Left renal cortex interstitium (tissue), 4 donors: ENCODE results near the gene CCDC116. TPM values are rescaled to one million over a fixed set of nuclear protein-coding genes. Genes with fewer than 3 reads are reported as not detected.
"Not testable (repeated sequence)": the region's sequence is repeated elsewhere in the genome, so short reads cannot be mapped to it uniquely, and the experiment has no call there.

ENCODE experiments used
- DNase-seq, 4 donors: peaks; one replicate each; pipeline ENCODE4 v3.0.0-alpha.2; 2013; ENCODE audit warnings: low read depth in 4 of 4, low spot score in 2 of 4, missing footprints in 1 of 4
- polyA plus RNA-seq, 4 donors: library from polyadenylated mRNA; unstranded; fragments of 120-200 nt; gene quantifications; one replicate each; pipeline ENCODE4 v1.2.1, GENCODE V29; 2013; ENCODE audit not compliant: insufficient read length in 4 of 4

The CCDC116 gene
- 1 to 10 TPM in 1 of 4 donors, under 1 TPM in 3; 0.13 to 1.2 (median 0.66) TPM for polyA plus RNA-seq

GRCh38 chr22:21632237-21632895, at the start of gene CCDC116:
CCDC116 (plus strand) TSS chr22:21632760; CDS start chr22:21633182, 422 bp downstream.
- DNase-seq = no peak

GRCh38 chr22:21582801-21583740, 49.5 kb upstream of the CCDC116 start:
- DNase-seq = no peak

GRCh38 chr22:21585389-21585788, 47.2 kb upstream of the CCDC116 start:
- no peak for DNase-seq

GRCh38 chr22:21587803-21588611, 44.6 kb upstream of the CCDC116 start:
- DNase-seq = no peak

GRCh38 chr22:21589396-21589795, 43.2 kb upstream of the CCDC116 start:
- DNase-seq = no peak

GRCh38 chr22:21590809-21591641, 41.5 kb upstream of the CCDC116 start:
- DNase-seq = no peak

- DNase-seq = no peak
Observed at GRCh38 chr22:21591695-21592094, 40.9 kb upstream of the CCDC116 start.

- no peak for DNase-seq
Observed at GRCh38 chr22:21592422-21592821, 40.1 kb upstream of the CCDC116 start.

- no peak for DNase-seq
Observed at GRCh38 chr22:21593406-21594232, 38.9 kb upstream of the CCDC116 start.

- DNase-seq = no peak
Observed at GRCh38 chr22:21594865-21595452, 37.6 kb upstream of the CCDC116 start.

- not testable (repeated sequence) for DNase-seq
Observed at GRCh38 chr22:21596356-21597135, 36.0 kb upstream of the CCDC116 start.

GRCh38 chr22:21598302-21598701, 34.3 kb upstream of the CCDC116 start:
- no peak for DNase-seq

GRCh38 chr22:21599053-21599893, 33.3 kb upstream of the CCDC116 start:
- DNase-seq = no peak

GRCh38 chr22:21602579-21602978, 30.0 kb upstream of the CCDC116 start:
- no peak for DNase-seq

- no peak for DNase-seq
Observed at GRCh38 chr22:21603973-21604372, 28.6 kb upstream of the CCDC116 start.

- no peak for DNase-seq
Observed at GRCh38 chr22:21605887-21606564, 26.5 kb upstream of the CCDC116 start.
